Heart right ventricle (tissue), 16 donors: ENCODE data around the gene NPEPL1. TPM values are rescaled to one million over a fixed set of nuclear protein-coding genes. Genes with fewer than 3 reads are reported as not detected.

Experiments
- ATAC-seq, 8 donors: fragments of 200-7000 bp; cut with Tn5 transposase; one replicate each; pipeline ENCODE4 v1.9.1; 2020; ENCODE audit warnings: mild to moderate bottlenecking in 8 of 8, moderate library complexity in 8 of 8, moderate number of reproducible peaks in 1 of 8
- DNase-seq, 2 donors: peaks; one replicate each; pipeline ENCODE4 v3.0.0-alpha.2; 2020
- H3K27ac ChIP-seq, 10 donors: fragments of 200-600 bp; sonication (generic) in 2 of 10; one replicate each; pipeline versions ENCODE4 v1.5.0 to v1.8.0; 2020 to 2022; ENCODE audit warnings: mild to moderate bottlenecking in 3 of 10
- H3K27me3 ChIP-seq, 7 donors: fragments of 200-600 bp; one replicate each; pipeline ENCODE4 v1.8.0; 2021 to 2022; ENCODE audit warnings: mild to moderate bottlenecking in 2 of 7
- H3K36me3 ChIP-seq, 9 donors: fragments of 200-600 bp; sonication (generic) in 1 of 9; one replicate each; pipeline versions ENCODE4 v1.5.0 to v1.8.0; 2020 to 2022; ENCODE audit warnings: mild to moderate bottlenecking in 2 of 9
- H3K4me1 ChIP-seq, 9 donors: fragments of 200-600 bp; sonication (generic) in 1 of 9; one replicate each; pipeline versions ENCODE4 v1.5.0 to v1.8.0; 2020 to 2022; ENCODE audit warnings: mild to moderate bottlenecking in 4 of 9
- H3K4me3 ChIP-seq, 10 donors: fragments of 200-600 bp; sonication (generic) in 2 of 10; one replicate each; pipeline versions ENCODE4 v1.5.0 to v1.8.0; 2020 to 2022; ENCODE audit warnings: mild to moderate bottlenecking in 7 of 10, moderate library complexity in 2 of 10
- H3K9me3 ChIP-seq, 11 donors: fragments of 200-600 bp in 10 of 11; sonication (generic) in 2 of 11; one replicate each; pipeline versions ENCODE4 v1.5.0 to v1.8.0; 2013 to 2022; ENCODE audit warnings: mild to moderate bottlenecking in 2 of 11, control low read depth in 1 of 11, moderate library complexity in 1 of 11
- CTCF ChIP-seq, 9 donors: fragments of 200-600 bp; sonication (generic) in 2 of 9; IDR thresholded peaks; one replicate each; pipeline versions ENCODE4 v1.5.0 to v1.8.0; 2021 to 2022; ENCODE audit warnings: antibody characterized with exemption in 9 of 9, mild to moderate bottlenecking in 5 of 9, moderate library complexity in 1 of 9
- WGBS, 2 donors: extraction: QIAGEN DNeasy Blood & Tissue Kit; methylation state at CpG; one replicate each; pipeline ENCODE4 v1.1.7; 2013; ENCODE audit warnings: inconsistent platforms in 1 of 2; 5-methylcytosine and 5-hydroxymethylcytosine counted together
- intact Hi-C, 10 donors: fragments of 100-400 bp; cut with DNase I; formaldehyde crosslinking; loops; one replicate each; pipeline versions ENCODE4 v1.11.1 to v1.14.2; 2022
- polyA plus RNA-seq, 2 donors: library from polyadenylated mRNA; stranded (reverse); fragments of 200-250 nt; gene quantifications; one replicate each; pipeline ENCODE4 v1.2.3, GENCODE V29; 2013
- total RNA-seq, 10 donors: library from RNA; stranded (reverse); fragmentation: NEBNext Ultra II Directional in 3 of 10; extraction: Animal tissue kit (Norgen Biotek cat#: 25700) in 3 of 10; gene quantifications; one replicate each; pipeline versions ENCODE4 v1.2.1 to v1.2.4, GENCODE V29; 2021 to 2023
- donor health status: Arrhythmogenic right ventricular cardiomyopathy.
- donor health status: ischemic (EF 13 %, LVEDD 7.1; RV severe dilation, severe dysfunction).
- donor health status: healthy with polysubstance abuse.
- donor health status: DM: no; HTN: yes; CAD: no.
- donor health status: DM: no; HTN: no; CAD: no.
- donor health status: ischemic (EF 25% LVEDD 6.9; RV normal size, moderate dysfunction).
- donor health status: ischemic (EF 25% LVEDD 5.7; RV mildly dilated, moderate dysfunction).
- donor health status: healthy.
- donor health status: DM: yes; HTN: yes; CAD: no.
- donor health status: Ischemic cardiomyopathy.
- donor health status: ischemic (EF 35%, LVEDD 5.7; RV mildly dilated, moderate dysfunction).
- donor health status: nonischemic (EF 11% LVEDD 7.7; RV severe dilation, severe dysfunction).
- donor health status: DM: yes; HTN: yes; CAD: no.
- donor health status: PGD.
- donor health status: ischemic (EF 29% LVEDD 5.4; RV normal size, mild dysfunction).
- donor health status: nonischemic (EF 23%, LVEDD 6.1; RV moderate dilation, normal function).

Gene NPEPL1
- total and polyA plus RNA-seq, 12 donors = 16.7 to 46.7 (median 29.9) TPM

DNA sequence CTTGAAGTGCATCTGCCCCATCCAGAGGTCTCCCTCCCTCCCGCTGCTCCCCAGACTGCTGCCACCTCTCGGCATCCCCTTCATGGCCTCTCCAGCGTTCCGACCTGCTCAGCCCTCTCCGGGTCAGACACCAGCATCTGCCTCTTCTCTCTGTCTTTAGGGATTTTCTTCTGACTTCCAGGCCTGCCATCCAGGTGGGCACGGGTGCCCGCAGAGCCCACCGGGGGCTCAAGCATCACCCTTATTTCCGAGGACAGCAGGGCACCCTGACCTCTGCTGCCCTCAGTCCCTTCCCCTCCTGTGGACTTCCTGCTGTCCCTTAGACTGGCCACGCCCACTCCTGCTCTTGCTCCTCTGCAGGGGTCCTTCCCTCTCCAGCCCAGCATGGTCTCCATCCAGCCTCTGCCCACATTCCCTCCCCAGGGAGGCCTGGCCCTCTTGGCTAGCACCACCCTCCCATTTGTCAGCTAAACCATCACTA, 3.3 kb downstream of the NPEPL1 start:
- 86 to 88% methylated on average over 10 of the region's 10 CpGs for WGBS, 2 donors
- ATAC-seq (no peak), DNase-seq (no peak)
- Histone ChIP-seq H3K36me3 (peaks cover 0 to 64% (median 25%) of the 10 kb centered on the region in 9 donors), H3K27ac (no peak overlapping the region), H3K4me1 (peaks cover 14 to 35% (median 26%) of the 10 kb centered on the region in 9 donors), H3K27me3 (no peaks in the 10 kb centered on the region), H3K9me3 (no peaks in the 10 kb centered on the region), H3K4me3 (no peak overlapping the region)
- TF ChIP-seq CTCF (IDR thresholded peaks at IDR 0.05) = no peak
- intact Hi-C loops = no loop called here

- DNase-seq (no peak), ATAC-seq (no peak)
- peaks cover 0 to 67% (median 25%) of the 10 kb centered on the region in 9 donors for H3K36me3 ChIP-seq
These were observed 3.9 kb downstream of the NPEPL1 start for GRCh38 chr20:58696411-58696961.

GRCh38 chr20:58697201-58697866, 4.7 kb downstream of the NPEPL1 start:
- WGBS, 2 donors = 70 to 82% methylated on average over 21 of the region's 21 CpGs
- no peak for DNase-seq
- no peaks in the 10 kb centered on the region for H3K27me3 ChIP-seq
- no peak for ATAC-seq
- no peak overlapping the region for H3K27ac ChIP-seq
- intact Hi-C loops = no loop called here
- H3K4me3 ChIP-seq = no peak overlapping the region
- TF ChIP-seq CTCF (IDR thresholded peaks at IDR 0.05) = no peak
- H3K9me3 ChIP-seq = no peaks in the 10 kb centered on the region
- peaks cover 14 to 22% (median 16%) of the 10 kb centered on the region in 9 donors for H3K4me1 ChIP-seq
- peaks cover 0 to 75% (median 29%) of the 10 kb centered on the region in 9 donors for H3K36me3 ChIP-seq

More at GRCh38 chr20:58696411-58696961, 3.9 kb downstream of the NPEPL1 start:
- Histone ChIP-seq H3K9me3 (no peaks in the 10 kb centered on the region), H3K27me3 (no peaks in the 10 kb centered on the region), H3K4me3 (no peak overlapping the region), H3K27ac (no peak overlapping the region), H3K4me1 (peaks cover 14 to 30% (median 25%) of the 10 kb centered on the region in 9 donors)
- WGBS, 2 donors = 93 to 95% methylated on average over 10 of the region's 10 CpGs
- intact Hi-C loops = no loop called here
- TF ChIP-seq CTCF (IDR thresholded peaks at IDR 0.05) = no peak

DNA sequence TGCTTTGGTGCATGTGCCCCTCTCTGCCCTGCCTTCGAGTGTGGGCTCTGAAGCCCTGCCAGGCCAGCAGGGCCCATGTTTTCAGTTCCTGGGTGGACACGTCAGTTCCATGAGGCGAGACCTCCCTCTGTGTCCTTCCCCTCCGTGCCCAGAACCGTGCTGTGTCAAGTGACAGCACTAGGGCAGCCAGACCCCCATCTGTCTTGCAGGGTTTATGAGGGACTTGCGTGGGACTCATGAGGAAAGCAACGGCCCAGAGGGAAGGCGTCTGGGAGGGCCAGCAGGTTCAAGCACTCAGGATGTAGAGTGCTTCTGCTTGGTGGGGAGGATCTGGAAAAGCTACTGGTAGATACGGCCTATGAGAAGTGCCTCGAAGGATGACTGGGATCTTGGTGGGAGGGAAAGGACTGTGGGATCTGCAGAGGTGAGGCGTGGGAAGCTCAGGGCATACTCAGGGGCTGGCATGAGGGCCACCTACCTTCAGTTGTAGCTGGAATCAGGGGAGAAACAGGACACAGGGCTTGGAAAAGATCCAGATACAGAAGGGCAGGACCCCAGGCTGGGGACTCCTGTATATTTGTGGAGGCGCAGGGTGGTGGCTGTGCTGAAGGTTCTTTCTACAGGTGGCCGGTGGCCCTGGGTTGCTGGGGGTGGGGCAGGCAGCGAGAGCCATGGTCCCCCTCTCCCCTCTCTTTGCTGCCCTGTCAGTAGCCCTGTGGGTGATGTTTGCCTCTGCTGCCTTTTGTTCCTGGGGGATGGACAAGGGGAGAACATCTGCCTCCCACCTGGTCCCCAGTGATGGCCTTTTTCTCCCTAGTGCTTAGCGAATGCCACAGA, 5.5 kb downstream of the NPEPL1 start:
- WGBS, 2 donors = 91% methylated on average over 15 of the region's 15 CpGs
- Histone ChIP-seq H3K36me3 (peaks cover 0 to 83% (median 34%) of the 10 kb centered on the region in 9 donors), H3K27me3 (no peaks in the 10 kb centered on the region), H3K9me3 (no peaks in the 10 kb centered on the region), H3K4me3 (no peak overlapping the region), H3K27ac (no peak overlapping the region), H3K4me1 (peaks cover 14 to 22% (median 16%) of the 10 kb centered on the region in 9 donors)
- TF ChIP-seq CTCF (IDR thresholded peaks at IDR 0.05) = no peak
- no peak for DNase-seq
- intact Hi-C loops = no loop called here
- no peak for ATAC-seq
